Stimulated activated CD4-positive, alpha-beta T cell treated with anti-CD3 and anti-CD28 coated beads, Interleukin-4, amount 100 ng/mL, for 1 hour (primary cell): ENCODE results near the gene HNRNPM.

ENCODE experiments used
- DNase-seq: peaks from one replicate; pipeline ENCODE4 v3.0.0-alpha.2; 2020

The HNRNPM gene

DNA sequence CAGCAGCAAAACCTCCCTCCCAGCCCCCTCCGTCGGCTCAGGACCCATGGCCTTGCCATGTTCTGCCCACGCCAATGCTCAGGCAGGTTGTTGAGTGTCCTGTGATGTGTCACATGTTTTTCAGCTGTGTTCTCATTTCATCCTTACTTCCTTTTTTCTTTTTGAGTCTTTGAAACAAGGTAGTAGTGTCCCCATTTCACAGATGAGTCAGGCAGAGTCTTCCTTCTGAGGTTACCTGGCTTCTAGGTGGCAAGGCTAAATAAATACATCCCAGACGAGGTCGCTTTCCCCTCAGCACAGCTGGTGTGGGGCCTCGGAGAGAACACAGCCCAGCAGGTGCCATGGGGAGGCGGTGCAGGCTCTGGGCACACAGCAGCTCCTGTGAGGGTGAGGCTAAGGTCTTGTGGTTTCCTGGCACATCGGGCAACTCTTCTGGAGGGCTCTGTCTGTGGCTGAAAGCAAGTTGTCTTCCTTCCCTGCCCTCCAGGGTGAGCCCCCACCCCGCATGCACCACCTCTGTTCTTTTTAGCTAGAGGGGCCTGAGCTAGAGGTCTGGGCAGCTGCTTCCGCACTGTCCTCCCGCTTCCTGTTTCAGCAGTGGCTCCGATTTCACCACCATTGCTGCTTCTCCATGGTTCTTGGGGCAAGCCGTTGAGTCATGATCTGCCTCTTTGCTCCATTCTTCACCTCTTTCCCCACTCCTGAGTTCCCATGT, 42.5 kb downstream of the HNRNPM start:
- peak; percentile 48 for DNase-seq

DNA sequence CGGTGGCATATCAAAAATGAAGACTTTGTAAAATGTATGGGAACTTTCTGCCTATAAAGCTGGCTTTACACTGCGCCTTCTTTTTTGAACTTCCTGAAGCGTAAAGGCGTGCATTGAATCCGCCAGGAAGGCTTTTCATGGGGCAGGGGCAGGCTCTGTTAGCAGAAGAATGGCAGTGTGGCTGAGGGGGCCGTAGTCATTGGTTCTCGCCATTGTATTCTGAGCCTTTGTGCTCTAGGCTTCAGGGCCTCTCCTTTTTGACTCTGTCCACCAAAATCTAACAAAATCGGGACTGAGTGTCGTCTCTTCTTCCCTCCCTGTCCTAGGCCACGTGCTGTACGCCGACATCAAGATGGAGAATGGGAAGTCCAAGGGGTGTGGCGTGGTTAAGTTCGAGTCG, 43.6 kb downstream of the HNRNPM start:
- no peak for DNase-seq

DNA sequence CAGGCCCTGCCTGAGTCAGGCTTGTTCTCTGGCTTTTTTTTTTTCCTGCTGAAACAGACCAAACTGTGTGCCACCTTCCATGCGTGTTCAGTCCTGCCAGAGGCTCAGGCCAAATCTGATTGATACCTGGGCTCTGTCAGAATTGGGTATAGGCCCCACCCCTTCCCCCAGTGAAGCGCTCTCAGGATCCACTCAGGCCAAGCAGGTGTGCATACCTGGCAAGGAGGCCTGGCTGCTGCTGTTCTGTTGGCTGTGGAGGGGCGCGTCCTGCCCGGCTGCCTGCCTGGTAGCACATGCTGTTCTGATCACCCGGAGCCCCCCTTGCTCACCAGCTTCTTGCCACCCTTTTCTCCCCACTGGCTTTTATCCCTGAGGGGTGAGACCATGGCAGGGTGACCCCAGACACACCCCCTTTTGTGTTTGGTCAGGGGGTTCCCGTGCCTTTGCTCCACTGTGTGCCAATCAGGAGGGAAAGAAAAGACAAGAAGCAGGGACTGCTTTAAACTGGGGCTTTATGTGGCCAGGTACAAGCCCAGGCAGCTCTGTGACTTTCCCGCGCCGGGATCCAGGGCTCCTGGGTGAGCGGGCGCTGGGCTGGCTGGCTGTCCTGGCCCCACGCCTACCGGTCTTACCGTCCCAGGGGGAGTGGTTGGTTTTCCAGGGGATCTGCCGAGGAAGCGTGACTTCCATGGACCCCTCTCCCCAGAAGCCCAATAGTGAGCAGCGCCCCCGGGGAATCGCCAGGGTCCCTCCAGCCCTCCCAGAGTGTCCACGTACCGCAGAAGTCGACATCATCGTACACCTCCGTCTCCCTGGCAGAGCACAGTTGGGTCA, 45.0 kb downstream of the HNRNPM start:
- DNase-seq: no peak

DNA sequence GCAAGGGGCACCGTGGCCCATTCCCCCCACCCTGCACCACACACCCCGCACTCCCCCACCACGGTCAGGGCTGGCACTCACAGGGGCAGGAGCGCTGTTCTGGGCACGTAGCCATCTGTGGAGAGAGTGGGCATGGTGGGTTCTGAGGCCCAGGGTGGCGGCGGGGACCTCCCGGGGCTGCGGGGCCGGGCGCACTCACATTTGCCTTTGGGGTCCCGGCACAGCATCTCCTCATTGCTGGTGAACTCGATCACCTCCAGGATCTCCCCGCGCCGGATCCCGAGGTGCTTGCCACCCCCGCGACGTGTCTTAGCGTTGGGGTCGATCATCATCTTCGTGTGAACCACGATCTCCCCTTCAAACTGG, 45.6 kb downstream of the HNRNPM start:
- no peak for DNase-seq

DNA sequence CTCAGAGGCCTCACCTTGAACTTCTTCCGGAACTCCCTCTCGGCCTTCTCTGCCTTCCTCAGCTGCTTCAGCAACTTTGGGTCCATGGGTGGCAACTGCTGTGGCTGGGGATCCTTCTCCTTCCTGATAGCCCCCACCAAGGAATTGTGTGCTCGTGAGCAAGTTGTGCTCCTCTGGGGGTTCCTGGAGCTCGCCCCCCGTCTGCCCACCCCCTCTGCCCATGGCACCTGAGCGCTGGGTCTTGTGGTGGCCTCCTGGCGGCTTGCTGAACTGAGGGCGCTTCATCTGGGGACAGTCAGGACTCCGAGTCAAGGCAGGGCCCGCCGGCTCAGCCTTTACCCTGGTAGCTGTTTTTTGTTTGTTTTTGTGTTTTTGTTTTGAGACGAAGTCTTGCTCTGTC, 46.1 kb downstream of the HNRNPM start:
- DNase-seq: no peak

DNA sequence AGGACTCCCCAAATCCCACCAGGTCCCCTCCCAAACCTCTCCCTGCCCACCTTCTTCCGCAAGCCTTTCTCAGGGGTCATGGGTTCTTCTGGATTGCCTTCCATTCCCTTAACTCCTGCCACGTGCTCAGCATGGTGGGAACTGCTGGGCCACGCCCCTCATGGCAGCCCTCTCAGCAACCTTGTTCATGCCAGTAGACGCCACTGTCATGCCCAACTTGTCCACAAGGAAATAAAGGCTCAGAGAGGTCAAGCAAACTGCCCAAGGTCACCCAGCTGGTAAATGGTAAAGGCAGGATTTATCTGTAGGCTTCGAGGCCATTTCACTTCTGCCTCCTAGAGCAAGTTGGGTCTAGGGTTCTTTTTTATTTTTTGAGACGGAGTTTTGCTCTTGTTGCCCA, 46.8 kb downstream of the HNRNPM start:
- no peak for DNase-seq

DNA sequence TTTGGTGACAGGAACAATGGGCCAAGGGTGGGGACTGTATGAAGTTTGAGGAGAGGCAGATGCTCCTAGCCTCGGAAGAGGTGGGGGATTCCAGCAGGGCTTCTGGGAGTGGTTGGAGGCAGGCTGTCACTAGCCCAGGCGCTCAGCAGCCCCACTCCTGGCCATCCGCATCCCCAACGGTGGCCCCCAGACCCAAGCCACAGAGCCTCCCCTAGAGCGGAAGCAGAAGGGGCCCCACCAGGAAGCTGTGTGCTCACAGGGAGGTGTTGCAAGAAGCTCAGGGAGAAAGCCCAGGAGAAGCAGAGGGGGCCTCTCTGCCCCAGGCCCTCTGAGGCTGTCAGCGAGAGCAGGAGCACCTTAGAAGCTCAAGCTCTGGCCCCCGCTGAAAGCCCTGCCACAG, 49.4 kb downstream of the HNRNPM start:
- DNase-seq: no peak

DNA sequence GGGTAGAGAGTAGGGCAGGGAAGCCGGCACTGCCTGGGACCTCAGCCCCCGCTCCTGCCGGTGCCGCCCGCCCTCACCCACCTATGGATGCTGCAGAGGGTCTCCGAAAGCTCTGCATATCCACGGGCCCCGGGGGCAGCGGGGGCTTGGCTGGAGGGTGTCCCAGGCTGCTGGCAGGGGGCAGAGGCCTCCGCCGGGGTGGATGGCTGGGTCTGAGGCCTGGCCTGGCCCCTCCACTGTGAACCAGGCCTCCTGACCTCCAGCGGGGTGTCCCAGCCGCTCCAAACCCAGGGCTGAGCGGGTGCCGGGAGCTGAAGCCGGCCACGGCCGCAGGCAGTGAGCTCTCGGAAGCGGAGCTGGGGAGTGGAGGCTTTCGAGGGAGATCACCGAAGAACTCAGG, 53.5 kb downstream of the HNRNPM start:
- no peak for DNase-seq

DNA sequence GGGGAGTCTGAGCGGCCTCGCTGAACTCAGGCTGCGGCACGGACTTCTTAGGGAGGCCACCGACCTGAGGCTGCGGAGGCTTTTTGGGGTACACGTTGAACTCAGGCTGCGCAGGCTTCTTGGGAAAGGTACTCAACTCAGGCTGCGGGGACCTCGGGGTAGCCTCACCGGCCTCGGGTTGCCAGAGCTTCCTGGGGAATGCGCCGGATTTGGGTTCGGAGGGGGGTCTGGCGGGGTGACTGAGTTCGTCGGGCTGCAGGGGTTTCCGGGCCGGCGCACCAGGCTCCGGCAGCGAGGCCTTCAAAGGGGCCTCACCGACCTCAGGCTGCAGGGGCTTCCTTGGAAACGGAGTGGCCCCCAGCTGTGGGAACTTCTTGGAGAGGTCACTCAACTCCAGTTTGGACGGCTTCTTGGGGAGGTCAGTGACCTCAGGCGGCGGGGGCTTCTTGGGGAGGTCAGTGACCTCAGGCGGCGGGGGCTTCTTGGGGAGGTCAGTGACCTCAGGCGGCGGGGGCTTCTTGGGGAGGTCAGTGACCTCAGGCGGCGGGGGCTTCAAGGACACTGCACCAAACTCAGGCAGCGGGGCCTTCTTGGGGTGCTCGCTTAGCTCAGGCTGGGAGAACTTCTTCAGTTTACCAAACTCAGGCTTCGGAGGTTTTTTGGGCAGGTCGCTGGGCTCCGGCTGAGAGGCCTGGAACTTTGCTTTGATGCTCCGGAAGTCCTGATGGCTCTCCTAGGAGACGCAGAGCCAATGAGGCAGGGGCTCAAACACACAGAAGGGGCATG, 54.5 kb downstream of the HNRNPM start:
- no peak for DNase-seq

DNA sequence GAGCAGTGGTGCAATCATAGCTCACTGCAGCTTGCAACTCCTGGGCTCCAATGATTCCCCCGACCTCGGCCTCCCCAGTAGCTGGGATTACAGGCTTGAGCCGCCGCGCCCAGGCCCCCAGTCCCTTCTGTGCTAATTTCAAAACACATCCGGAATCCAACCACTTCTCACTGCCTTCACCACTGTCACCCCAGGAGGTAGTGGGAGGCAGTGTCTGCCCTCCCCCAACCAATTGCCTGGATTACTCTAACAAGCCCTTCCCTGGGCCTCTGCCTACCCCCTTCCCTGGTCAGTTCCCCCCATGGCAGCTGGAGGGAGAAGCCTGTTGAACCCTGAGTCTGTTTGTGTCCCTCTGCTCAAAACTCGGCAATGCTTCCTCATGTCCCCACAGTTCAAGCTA, 55.4 kb downstream of the HNRNPM start:
- no peak for DNase-seq

DNA sequence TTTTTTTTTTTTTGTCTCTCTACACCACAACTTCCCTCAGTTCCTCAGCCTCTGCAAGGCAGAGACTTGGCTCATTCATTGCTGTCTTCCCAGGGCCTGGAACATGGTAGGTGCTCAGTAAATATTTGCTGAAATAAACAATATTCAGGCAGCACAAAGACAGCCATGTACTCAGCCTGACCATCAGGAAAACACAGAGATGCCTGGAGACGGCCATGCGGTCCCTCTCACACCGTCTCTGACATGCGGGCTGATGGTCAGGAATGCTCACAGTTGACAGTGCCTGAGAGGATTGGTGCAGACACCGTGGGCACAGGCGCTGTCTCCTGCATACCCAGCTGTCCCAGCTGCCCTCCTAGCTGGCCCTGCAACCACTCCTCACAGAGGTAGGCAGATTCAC, 56.7 kb downstream of the HNRNPM start:
- no peak for DNase-seq

DNA sequence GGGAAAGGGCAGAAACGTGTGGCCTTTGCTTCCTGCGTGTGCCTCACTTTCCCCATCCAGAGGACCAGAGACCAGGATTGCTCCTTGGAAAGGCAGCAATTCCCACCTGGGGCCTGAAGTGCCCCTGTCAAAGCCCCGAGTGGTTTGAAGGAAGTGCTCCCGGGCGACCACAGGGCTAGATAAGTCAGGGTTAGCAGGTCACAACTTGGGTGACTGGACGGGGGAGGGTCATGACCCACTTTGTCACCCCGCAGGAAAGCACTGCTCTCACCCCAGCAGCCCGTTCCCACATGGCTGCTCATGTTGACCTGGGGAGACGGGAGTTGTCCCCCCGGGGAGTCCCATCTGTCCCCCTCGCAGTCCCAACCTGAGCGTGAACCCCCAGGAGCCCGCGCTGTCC, 57.2 kb downstream of the HNRNPM start:
- no peak for DNase-seq

DNA sequence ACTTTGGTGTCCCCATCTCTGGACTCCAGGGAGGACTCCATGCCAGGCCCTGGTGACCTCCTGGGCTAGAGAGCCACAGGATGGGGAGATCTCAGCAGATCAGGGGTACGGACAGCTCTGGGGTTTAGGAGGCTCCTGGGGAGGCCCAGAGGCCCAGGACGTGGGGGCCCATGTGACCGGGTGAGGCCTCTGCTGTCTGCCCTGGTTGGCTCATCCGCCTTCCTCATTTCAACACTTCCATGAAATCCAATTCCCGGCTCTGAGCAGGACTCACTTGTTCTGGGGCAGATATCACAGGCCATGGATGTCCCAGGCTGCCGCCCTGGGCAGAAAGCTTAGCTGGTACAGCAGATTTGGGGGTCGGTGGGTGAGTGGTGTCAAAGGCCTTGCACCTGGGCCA, 58.7 kb downstream of the HNRNPM start:
- DNase-seq: no peak

DNA sequence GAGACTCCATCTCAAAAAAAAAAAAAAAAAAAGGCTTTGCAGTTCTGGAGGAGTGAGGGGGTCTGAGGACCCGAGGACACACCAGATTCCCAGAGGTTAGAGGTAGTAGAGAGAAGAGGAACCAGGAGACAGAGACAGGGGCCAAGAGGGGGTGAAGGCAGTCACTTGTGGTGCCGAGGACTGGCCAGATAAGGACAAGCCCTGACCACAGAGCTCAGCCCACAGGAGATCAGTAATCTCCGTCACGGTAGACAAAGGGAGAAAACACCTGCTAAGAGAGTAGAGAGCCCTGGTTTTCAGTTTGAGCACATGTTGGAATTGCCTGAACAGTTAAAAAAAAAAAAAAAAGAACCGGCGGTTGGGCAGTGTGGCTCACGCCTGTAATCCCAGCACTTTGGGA, 59.4 kb downstream of the HNRNPM start:
- DNase-seq: no peak

DNA sequence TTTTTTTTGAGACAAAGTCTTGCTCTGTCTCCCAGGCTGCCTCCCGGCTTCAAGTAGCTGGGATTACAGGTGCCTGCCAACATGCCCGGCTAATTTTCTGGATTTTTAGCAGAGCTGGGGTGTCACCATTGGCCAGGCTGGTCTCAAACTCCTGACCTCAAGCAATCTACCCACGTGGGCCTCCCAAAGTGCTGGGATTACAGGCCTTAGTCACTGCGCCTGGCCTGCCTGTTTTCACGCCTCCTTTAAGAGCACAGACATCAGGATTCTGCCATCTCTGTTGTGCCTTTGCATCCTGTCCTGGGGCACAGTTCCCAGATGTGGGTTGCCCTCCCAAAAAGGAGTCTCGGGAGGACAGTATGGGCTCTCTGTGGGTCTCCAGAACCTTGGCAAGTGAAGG, 60.1 kb downstream of the HNRNPM start:
- no peak for DNase-seq

DNA sequence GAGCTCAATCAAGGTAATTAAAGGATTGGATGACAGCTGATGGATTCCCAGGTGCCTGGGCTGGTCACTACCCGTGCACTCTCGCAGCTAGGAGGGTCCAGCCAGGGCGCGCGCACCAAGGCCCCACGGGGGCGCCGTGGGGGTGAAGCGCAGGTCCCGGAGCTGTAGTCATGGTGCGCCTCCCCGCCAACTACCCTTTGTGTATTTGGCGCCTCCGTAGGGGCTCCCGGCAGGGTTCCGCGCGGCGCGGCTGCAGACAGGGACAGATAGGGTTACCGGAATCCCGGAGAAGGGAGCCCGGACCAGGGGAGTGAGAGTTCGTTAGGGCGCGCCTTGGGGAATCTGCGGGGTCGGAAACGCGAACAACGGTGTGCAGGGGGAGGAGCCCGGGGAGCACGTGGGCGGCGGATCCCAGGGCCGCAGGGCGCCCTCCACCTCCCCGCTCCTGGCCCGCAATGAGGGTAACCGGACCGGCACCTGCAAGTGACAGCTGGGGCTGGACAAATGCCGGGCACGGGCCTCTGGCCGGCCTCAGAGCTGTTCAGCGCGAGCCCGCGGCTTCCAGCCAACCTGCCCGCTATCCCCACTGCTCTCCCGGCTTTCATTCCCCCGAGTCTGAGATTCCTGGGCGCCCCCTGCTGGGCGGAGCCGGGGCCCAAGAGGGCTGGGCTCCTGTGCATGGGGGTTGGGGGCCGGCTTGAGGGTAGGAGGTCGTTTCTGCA, 61.1 kb downstream of the HNRNPM start:
- DNase-seq: peak; percentile 79

DNA sequence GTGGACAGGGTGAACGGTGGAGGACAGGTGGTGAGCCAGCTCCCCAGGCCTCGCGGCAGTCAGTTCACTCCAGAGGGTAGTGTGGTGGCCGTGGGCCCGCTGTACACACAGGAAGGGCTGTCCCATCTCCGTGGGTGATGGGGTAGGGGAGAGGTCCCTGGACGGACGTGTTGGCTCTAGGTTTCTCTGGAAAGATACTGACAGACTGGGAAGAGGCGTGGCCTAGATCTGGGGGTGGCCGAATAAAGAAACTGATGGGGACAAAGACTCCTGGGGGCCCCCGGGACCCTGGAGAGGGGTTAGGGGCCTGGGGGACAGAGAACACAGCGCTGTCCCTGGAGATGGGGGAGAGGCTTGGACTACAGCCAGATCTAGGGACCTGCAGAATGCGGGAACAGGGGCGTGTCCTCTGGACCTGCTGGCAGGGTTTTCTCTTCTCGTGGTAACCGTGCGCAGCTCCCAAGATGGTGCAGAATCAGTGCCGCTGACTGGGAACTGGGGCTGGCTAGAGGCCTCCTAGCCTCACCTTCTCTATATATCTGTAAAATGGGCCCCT, 61.7 kb downstream of the HNRNPM start:
- DNase-seq: no peak

DNA sequence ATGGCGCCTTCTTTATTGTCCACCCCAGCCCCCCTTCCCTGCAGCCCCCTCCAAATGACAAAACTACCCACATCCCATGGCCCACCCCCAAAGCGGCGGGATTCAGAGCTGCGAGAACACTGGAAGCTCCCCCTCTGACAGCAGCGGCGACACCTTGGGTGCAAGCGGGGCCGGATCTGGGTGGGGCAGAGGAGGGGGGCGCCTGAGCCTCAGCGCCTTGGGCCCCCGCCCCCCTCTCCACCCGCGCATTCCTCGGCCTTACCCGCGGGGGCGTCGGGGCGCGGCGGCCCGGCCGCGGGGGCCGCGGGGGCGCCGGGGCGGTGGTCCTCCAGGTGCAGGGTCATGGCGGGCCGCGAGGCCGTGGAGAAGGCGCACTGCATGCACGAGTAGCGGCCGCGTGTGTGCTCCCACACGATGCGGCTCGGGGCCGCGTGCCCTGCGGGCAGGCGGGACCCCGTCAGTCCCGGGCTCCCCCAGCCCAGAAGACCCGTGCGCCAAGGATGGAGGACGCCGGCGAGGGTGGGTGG, 65.9 kb downstream of the HNRNPM start:
- DNase-seq: no peak

DNA sequence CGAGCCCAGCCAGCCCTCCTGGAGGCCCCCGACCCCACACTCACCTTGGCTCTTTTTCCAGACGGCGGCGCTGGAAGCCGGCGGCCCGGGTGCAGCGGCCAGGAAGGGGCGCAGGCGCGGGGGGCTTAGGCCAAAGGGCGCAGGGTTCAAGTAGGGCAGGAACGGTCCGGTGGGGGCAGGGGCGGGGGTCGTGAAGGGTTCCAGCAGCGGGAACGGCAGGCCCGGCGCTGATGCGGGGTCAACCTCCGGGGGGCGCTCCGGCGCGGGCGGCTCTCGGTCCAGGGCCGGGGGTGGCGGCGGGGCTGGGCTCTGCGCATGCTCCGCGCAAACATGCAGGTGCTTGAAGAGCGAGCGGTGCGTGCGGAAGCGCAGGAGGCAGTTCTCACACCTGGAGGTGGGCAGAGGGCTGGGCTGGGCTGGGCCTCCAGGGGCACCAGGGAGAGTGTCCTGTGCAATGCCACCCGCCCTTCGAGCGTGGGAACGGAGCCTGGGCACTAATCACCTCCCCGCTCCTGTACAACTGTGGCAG, 66.9 kb downstream of the HNRNPM start:
- no peak for DNase-seq

DNA sequence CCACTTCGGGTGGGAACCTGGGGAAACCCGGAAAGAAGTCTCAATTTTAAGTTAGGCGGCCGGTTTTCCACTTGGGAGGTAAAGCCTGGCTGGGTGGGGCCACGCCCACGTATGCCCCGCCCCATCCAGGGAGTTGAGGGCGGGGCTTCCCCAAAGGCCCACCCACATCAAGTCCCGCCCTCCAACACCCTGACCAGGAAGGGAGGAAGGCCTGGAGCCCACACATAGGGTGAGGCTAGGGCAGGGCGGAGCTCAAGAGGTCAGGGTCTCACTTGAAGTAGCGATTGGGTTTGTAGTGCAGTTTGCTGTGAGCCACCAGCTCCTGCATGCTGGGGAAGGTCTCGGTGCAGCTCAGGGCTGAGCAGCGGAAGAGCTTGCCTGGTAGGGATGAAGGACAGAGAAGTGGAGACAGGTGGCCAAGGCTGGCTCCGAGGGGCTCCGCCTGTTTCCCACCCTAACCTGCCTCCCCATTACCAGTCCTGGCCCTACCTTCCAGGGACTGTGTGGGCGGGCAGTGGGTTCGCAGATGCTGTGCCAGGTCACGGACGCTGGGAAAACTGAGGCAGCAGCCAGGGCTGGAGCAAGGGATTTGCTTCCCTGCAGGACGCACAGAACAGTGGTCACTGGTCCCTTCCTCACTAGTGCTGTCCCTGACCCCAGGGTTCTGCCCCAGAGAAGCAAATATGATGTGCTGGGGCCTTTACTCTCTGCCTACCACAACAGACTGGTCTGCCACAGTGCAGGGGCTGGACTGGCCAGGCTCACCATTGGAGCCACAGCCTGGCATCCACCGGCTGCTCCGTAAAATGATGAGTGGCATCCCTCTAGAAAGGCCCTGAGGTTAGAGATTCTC, 67.6 kb downstream of the HNRNPM start:
- no peak for DNase-seq

DNA sequence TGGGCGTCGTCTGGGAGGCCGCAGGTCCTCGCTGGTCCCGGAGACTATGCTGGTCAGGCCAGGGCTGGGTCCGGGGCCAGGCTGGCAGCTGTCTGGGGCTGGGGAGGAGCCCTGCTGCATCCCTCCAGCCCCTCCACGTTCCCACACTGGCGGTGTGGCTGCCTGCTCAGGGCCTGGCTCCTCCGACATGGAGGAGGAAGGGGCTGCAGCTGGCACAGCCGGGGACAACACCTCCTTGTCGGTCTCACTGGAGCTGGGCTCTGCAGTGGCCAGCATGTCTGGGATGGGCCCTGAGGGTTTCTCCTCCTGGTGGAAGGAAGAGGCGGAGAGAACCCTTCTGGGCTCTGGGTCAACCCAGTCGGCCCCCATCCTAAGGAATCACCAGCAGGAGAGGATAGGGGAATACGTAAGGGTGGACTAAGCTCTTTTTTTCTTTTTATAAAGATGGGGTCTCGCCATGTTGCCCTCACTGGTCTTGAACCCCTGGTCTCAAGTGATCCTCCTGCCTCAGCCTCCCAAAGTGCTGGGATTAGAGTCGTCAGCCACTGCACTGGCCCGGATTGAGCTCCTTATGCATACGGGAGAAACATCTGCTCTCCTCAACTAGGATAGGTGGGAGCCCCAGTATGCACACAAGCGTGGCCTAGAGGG, 68.4 kb downstream of the HNRNPM start:
- DNase-seq: no peak
